HuH-7 (cell line): ENCODE results near the gene PPP4C.
A peak's percentile ranks its signal among the peaks of the same experiment; 100 is the strongest.

Source experiments
- DNase-seq: peaks from one replicate; pipeline ENCODE4 v3.0.0; 2011; ENCODE audit warnings: low spot score

The PPP4C gene

DNA sequence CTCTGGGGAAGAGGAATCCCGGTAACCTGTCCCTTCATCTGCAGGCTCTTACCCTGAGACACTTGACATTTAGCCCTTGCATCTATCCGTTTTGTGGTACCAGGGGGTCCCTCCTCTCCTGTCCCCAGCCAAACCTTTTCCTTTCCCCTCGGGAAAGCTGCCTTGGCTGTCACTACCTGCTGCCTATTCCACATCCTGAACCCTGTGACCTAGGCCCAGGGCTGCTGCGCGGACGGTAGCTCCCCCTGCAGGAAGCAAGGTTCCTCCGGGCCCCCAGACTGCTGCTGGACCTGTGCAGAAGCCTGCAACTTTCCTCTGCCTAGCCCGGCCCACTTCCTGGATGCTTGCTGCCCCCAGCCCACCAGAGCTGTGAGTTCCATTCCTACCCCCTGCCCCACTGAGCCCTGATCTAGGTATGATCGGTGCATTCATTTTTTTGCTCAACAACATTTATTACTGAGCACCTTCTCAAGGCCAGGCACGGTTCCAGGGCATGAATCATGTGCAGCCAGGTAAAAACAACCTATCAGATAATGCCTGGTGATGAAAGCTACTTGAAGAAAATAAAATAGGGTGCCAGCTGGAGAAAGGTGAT lies 20.7 kb upstream of the PPP4C start:
- DNase-seq: peak; percentile 94

GRCh38 chr16:30060346-30060745 lies 15.4 kb upstream of the PPP4C start:
- no peak for DNase-seq

DNA sequence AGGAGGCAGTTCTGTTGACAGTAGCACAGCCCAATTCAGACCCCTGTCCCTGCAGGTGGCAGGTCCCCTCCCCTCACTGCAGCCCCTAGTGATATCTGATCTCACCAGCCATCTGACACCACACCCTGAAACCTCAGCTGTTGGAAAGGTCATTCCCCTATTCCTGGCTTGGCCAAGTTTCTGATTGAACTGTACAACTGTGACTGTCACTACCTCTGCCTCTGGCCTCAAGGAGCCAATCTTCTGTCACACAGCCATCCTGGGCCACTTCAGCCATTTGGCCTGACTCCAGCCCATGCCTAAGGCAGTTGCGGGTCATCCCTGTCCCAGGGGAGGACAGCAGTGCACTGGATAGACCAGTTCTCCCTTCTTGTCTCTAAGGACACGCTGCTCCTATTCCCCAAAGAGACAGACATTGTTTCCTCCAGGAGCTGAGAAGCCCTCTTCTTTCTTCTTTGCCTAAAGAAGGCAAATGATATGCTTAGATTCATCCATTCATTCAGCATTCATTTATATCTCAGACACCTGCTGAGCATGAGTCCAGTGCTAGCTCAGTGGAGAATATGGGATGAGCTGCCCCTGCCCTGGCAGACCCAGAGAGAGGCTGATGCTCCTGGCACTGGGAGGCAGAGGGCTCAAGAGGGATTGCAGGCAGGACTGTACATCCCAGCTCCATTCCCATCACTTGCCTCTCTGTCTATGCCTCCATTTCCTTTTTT lies 14.8 kb upstream of the PPP4C start:
- DNase-seq: no peak

GRCh38 chr16:30063278-30063892 lies 12.4 kb upstream of the PPP4C start:
- no peak for DNase-seq

DNA sequence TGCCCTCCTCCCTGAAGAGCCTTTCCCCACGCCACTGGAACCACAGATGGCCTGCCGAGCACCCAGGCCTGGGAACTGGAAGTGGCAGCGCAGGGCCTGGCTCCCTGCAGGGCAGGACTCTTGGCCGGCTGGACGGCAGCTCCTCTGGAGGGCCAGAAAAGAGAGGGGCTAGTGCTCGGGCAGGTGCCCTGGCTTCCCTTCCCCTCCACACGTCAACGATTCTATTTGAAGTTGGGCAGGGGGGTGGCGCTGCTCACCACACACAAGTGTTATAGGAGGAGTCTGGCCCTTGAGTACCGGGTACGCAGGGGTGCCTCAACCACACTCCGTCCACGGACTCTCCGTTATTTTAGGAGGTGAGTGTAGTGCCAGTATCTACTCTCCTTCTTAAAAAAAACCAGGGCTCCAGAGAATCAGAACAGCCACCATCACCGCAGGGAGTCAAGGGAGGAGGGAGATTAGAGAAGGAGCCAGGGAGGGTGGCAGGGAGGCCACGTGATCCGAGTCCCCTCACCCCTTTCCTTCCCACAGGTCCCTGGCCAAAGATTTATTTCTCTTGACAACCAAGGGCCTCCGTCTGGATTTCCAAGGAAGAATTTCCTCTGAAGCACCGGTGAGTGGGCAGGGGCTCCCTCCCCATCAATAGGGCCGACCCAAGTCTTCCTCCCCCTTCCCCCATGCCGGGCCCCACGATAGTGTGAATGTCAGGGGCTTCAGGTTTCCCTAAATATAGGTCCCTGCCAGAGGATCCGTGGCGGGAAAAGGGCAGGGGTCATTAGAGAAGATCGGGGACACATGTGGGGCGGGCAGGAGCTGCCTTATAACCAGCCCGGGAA lies 11.7 kb upstream of the PPP4C start:
- peak; percentile 74 for DNase-seq

- no peak for DNase-seq
These were observed 11.1 kb upstream of the PPP4C start for GRCh38 chr16:30064729-30065101.

DNA sequence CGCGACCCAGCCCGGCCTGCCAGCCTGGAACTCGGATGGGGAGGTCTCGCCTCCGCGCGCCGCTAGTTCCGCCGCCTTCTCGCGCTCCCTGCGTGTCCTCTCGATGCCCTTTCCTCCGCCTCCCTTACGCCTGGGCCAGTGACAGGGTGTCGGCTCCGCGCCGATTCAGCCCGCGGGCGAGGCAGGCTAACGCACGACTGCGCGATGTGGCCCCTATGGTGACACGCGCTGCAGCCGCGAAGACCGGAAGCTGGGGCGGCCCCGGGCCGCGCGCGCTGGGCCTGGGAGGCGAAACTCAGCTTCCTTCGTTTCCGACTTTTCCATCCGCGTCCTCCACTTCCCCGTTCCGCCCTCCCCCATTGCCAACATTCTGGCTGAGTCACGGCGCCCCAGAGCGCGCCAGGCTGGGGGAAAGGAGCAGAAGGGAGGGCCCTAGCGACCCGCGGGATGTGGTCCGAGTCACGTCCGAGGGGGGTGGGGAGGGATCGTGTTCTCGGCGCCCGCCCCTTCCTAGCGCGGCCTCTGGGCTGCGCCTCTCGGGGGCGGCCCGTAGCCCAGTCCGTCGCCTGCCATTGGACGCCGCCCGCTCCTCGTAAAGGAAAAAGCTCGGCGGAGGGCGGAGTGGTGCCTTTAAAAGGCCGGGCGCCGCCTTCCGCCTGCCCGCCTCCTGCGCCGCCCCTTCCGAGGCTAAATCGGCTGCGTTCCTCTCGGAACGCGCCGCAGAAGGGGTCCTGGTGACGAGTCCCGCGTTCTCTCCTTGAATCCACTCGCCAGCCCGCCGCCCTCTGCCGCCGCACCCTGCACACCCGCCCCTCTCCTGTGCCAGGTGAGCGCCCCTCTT lies 10.5 kb upstream of the PPP4C start, which contains the start of gene ALDOA:
Gene ALDOA, plus strand, starts transcription at position 659 of the 841 bp plus-strand sequence. CDS start 1,138 bp downstream, outside the sequence.
- DNase-seq: peak; percentile 93

DNA sequence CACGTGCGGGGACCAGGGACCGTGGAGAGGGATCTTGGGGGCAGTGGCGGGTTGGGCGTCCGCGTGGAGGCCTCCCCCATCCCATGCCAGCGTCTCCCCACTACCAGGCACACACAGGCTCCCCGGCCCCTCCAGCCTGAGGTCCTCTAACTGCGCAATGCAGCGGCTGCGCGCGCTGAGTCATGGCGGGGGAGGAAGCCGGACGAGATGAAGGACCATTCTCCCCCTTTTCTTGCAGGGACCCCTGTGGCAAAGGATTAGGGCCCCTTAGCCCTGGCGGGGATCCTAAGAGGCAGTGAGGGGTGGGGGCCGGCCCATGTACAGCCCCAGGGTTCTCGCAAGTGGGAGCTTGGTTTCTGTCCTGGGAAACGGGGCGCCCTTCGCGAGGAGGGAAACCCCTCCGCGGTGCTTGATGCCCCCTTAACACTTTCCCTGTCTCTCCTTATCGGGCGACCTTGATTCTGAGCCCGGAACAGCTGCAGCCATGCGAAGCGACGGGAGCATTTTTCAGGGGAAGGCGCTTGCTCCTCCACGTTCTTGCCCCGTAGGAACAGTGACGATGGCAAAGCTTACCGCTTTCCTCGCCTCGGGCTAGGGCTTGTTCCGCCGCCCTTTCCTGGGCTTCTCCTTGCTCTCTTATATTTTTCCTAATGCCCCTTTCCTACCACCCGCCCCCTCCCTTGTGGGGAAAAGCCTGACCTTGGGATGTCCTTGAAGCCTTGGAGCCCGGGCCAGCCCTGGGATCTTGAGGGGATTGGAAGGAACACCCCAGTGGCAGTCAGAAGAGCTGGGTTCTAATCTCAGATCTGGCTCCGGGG lies 9.6 kb upstream of the PPP4C start:
- DNase-seq: no peak

DNA sequence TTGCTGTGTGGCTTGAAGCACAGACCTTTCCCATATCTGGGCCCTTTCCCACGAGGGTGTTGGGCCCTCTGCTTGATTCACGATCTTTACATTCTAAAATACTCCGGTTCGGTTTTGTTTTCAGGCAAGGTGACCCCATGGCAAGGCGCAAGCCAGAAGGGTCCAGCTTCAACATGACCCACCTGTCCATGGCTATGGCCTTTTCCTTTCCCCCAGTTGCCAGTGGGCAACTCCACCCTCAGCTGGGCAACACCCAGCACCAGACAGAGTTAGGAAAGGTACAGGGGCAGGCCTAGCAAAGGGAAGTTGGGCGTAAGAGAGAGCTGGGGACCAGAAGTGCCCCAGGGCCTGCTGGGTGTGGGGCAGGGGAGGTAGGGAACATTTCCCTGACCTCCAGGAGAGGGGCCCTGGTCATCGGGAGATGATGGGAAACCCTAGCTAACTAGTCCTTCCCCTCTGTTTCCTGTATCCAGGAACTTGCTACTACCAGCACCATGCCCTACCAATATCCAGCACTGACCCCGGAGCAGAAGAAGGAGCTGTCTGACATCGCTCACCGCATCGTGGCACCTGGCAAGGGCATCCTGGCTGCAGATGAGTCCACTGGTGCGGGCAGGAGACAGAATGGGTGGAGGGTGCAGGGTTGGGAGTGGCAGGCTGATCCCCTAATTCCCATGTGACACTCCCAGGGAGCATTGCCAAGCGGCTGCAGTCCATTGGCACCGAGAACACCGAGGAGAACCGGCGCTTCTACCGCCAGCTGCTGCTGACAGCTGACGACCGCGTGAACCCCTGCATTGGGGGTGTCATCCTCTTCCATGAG lies 8.8 kb upstream of the PPP4C start:
- no peak for DNase-seq

DNA sequence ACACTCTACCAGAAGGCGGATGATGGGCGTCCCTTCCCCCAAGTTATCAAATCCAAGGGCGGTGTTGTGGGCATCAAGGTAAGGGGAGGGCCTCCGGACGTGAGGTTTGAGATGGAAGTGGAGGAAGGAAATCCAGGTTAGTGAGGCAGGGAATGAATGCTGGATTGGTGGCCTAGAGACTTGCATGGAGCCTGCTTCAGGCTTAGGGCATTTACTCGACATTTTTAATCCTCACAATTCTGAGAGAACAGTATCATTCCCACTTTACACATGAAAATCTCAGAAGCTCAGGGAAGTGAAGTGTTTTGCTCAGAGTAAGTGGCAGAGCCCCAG lies 8.2 kb upstream of the PPP4C start:
- no peak for DNase-seq

DNA sequence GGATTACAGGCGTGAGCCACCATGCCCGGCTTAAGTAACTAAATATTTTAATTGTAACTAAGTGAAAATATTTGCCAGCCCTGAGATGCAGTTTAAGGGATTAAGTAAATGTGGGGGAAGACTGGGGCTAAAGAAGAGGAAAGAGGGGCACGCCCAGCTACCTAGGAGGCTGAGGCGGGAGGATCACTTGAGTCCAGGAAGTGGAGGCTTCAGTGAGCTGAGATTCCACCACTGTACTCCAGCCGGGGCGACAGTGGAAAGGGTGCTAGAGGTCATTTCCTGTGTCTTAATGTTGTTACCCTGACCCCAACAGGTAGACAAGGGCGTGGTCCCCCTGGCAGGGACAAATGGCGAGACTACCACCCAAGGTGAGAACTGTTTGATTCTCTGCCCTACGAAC lies 7.5 kb upstream of the PPP4C start:
- no peak for DNase-seq

DNA sequence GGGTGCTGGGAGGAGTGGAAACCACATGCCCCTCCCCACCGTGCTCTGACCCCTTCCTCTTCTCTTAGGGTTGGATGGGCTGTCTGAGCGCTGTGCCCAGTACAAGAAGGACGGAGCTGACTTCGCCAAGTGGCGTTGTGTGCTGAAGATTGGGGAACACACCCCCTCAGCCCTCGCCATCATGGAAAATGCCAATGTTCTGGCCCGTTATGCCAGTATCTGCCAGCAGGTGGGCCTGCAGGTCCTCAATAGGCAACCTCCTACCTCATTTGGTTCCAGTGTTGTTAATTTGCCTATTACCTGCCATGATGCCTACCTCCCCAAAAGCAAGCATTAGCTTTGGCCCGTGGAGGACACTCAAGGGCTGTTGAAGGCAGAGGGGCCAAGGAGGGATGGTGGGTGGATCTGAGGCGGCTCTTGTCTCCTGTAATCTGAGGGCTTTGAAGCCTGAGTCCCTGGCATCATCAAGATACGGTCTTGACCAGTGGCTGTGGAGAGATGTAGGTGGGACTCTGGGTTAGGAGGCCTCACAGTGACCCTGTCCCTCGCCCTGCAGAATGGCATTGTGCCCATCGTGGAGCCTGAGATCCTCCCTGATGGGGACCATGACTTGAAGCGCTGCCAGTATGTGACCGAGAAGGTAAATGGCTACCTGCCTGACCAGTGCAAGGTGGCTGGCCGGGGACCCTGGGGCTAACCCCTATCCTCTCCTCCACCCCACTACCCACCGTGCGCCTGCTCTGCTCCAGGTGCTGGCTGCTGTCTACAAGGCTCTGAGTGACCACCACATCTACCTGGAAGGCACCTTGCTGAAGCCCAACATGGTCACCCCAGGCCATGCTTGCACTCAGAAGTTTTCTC lies 6.8 kb upstream of the PPP4C start:
- no peak for DNase-seq

DNA sequence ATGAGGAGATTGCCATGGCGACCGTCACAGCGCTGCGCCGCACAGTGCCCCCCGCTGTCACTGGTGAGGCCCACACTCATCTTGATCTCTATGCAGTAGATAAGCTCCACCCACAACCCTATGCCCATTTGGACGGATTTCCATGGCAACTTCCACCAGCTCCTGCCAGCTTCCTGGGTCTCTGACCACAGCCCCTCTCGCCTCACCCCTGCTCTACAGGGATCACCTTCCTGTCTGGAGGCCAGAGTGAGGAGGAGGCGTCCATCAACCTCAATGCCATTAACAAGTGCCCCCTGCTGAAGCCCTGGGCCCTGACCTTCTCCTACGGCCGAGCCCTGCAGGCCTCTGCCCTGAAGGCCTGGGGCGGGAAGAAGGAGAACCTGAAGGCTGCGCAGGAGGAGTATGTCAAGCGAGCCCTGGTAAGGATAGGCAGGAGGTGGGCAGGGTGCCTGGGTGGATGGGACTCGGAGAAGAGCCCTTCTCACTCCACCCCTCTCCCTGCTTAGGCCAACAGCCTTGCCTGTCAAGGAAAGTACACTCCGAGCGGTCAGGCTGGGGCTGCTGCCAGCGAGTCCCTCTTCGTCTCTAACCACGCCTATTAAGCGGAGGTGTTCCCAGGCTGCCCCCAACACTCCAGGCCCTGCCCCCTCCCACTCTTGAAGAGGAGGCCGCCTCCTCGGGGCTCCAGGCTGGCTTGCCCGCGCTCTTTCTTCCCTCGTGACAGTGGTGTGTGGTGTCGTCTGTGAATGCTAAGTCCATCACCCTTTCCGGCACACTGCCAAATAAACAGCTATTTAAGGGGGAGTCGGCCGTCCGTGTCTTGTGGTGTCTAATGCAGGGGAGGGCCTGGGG lies 6.0 kb upstream of the PPP4C start:
- no peak for DNase-seq

- DNase-seq: no peak
These were observed 5.3 kb upstream of the PPP4C start for GRCh38 chr16:30070490-30070889.

- DNase-seq: no peak
These were observed 540 bp downstream of the PPP4C start for GRCh38 chr16:30076276-30076791.

- no peak for DNase-seq
These were observed 1.9 kb downstream of the PPP4C start for GRCh38 chr16:30077656-30078055.

DNA sequence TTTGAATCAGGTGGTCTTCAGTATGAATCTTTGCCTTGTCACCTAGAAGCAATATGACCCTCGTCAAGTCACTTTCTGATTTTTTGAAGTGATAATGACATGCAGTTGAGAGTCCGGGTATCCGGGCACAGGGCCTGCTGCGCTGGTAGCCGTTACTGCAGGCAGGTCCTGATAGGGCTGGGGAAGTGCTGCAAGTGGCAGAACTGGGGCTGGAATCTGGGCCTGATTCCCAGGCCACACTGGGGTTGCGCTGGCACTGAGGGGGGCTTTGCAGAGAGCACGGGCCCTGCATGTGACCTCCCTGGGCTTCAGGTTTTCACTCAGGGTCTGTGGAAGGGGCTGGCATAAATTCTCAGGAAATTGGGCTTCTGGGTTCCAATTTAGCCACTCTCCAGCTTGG lies 3.0 kb downstream of the PPP4C start:
- DNase-seq: no peak

- DNase-seq: no peak
These were observed 3.7 kb downstream of the PPP4C start for GRCh38 chr16:30079480-30079879.
